ENCODE measurements around the gene FAM25A.

DNA sequence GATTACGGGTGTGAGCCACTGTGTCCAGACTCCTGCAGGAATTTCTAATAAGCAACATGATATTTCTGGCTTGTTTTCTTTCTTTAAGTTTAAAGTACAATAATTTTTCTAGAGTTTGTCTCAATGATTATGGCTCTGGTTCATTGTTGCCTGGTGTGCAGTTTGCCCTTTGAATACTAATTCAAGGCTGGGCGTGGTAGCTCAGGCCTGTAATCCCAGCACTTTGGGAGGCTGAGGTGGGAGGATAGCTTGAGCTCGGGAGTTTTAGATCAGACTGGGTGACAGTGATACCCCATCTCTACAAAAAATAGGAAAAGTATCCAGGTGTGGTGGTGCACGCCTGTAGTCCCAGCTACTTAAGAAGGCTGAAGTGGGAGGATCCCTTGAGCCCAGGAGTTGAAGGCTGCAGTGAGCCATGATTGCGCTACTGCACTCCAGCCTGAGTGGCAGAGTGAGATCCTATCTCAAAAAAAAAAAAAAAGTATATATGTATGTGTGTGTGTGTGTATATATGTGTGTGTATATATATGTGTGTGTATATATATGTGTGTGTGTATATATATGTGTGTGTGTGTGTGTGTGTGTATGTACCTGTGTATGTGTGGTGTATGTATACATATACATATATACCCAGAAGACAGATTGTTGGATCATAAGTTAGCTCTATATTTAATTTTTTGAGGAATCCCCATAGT is 43.6 kb upstream of the FAM25A start:
- TF ChIP-seq, protein P1, sequence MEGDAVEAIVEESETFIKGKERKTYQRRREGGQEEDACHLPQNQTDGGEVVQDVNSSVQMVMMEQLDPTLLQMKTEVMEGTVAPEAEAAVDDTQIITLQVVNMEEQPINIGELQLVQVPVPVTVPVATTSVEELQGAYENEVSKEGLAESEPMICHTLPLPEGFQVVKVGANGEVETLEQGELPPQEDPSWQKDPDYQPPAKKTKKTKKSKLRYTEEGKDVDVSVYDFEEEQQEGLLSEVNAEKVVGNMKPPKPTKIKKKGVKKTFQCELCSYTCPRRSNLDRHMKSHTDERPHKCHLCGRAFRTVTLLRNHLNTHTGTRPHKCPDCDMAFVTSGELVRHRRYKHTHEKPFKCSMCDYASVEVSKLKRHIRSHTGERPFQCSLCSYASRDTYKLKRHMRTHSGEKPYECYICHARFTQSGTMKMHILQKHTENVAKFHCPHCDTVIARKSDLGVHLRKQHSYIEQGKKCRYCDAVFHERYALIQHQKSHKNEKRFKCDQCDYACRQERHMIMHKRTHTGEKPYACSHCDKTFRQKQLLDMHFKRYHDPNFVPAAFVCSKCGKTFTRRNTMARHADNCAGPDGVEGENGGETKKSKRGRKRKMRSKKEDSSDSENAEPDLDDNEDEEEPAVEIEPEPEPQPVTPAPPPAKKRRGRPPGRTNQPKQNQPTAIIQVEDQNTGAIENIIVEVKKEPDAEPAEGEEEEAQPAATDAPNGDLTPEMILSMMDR (conservative IDR thresholded peaks at IDR 0.05) = no peak
- TF ChIP-seq EZH2 (IDR thresholded peaks at IDR 0.05; ENCODE audit: low read depth) = no peak
